ENCODE data around the gene LACTB. TPM values are rescaled to one million over a fixed set of nuclear protein-coding genes. Genes with fewer than 3 reads are reported as not detected.

LACTB gene
- total and polyA plus RNA-seq, 10 of the 15 experiments (the other 5 are each of a cell fraction or from before 2014, with no cell fraction given), result 5.0 to 35.3 (median 16.6) TPM

DNA sequence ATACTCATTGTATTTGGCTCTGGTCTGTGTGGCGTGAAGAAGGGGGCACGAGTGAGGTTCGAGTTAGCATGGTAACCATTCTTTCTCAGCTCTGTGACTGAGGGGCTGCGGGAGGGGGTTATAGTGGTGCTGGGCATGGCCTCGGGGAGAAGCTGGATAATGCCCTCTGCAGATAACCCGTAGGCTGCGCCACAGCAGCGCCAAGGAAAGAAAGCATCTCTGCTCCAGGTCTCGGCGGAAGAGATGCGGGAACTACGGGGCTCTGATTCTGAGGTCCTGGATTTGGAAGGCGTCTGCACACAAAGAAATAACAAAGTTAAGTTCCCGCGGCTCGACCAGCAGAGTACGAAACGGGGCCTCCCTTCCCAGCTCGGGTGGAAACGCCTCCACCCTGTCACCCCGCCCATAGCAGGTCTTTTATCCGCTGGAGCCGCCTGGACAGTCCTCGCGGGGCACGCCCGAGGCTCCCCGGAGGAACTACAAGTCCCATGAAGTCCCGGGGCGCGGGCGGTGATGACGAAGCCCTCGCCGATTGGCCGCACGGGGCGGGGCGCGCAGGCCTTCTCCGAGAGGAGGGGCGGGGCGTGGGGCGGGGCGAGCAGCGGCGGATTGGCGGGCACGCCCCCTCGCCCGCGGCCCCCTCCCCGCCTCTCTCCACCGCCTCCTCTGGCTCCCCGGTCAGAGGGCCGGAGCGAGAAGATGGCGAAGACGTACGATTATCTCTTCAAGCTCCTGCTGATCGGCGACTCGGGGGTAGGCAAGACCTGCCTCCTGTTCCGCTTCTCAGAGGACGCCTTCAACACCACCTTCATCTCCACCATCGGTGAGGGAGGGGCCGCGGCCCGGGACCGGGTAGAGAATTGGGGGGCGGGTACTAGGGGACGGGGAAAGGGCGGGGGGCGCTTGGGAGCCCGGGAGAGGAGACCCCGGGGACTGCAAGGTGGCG lies 67.5 kb downstream of the LACTB start, which contains the start of gene RAB8B (continued):
- TF ChIP-seq, protein P1, sequence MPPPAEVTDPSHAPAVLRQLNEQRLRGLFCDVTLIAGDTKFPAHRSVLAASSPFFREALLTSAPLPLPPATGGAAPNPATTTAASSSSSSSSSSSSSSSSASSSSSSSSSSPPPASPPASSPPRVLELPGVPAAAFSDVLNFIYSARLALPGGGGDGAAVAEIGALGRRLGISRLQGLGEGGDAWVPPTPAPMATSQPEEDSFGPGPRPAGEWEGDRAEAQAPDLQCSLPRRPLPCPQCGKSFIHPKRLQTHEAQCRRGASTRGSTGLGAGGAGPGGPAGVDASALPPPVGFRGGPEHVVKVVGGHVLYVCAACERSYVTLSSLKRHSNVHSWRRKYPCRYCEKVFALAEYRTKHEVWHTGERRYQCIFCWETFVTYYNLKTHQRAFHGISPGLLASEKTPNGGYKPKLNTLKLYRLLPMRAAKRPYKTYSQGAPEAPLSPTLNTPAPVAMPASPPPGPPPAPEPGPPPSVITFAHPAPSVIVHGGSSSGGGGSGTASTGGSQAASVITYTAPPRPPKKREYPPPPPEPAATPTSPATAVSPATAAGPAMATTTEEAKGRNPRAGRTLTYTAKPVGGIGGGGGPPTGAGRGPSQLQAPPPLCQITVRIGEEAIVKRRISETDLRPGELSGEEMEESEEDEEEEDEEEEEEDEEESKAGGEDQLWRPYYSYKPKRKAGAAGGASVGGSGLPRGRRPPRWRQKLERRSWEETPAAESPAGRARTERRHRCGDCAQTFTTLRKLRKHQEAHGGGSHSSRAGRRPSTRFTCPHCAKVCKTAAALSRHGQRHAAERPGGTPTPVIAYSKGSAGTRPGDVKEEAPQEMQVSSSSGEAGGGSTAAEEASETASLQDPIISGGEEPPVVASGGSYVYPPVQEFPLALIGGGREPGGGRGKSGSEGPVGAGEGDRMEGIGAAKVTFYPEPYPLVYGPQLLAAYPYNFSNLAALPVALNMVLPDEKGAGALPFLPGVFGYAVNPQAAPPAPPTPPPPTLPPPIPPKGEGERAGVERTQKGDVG (CRISPR knock-in tag; IDR thresholded peaks at IDR 0.05), result no peak
- TF ChIP-seq DPF2 (IDR thresholded peaks at IDR 0.05), result no peak; the same call in 1 of the 2 replicates
- TF ChIP-seq MYC (IDR thresholded peaks at IDR 0.05; ENCODE audit: insufficient read depth, insufficient read length, insufficient replicate concordance, low read length, severe bottlenecking), result no peak
- no peak for TF ChIP-seq IKZF2 (IDR thresholded peaks at IDR 0.05)
- TF ChIP-seq STAT1 (conservative IDR thresholded peaks at IDR 0.05), result no peak
- peak; percentile 84 for TF ChIP-seq IKZF1 (conservative IDR thresholded peaks at IDR 0.05)
- 0 out of 2 replicates have a peak, but pooled peaks have one; percentile 12 for TF ChIP-seq TBL1XR1 (IDR thresholded peaks at IDR 0.05; ENCODE audit: low read depth, low read length)
- no peak for TF ChIP-seq BRCA1 (IDR thresholded peaks at IDR 0.05; ENCODE audit: low read depth, low read length)
- no peak for TF ChIP-seq MTA2 (IDR thresholded peaks at IDR 0.05; ENCODE audit: low read depth)
- TF ChIP-seq SMAD1 (IDR thresholded peaks at IDR 0.05; ENCODE audit: low read depth, partially characterized antibody), result no peak
- peak; percentile 32; the same call in 1 of the 2 replicates for TF ChIP-seq NR2F1 (conservative IDR thresholded peaks at IDR 0.05)
- no peak for TF ChIP-seq FOXK2 (IDR thresholded peaks at IDR 0.05)
- TF ChIP-seq POLR2AphosphoS2 (IDR thresholded peaks at IDR 0.05; ENCODE audit: low read depth, low read length), result peak; percentile 71; the same call in 1 of the 2 replicates
- TF ChIP-seq RBBP5 (conservative IDR thresholded peaks at IDR 0.05), result no peak
- peak; percentile 65; the same call in 1 of the 2 replicates for TF ChIP-seq CHD2 (IDR thresholded peaks at IDR 0.05; ENCODE audit: borderline replicate concordance, low read depth, low read length)
- peak; percentile 98 for TF ChIP-seq CREM (IDR thresholded peaks at IDR 0.05; ENCODE audit: low read depth)
- no peak for TF ChIP-seq NR2C2 (IDR thresholded peaks at IDR 0.05; ENCODE audit: borderline replicate concordance, control insufficient read depth, insufficient read length, low read depth)
- no peak for TF ChIP-seq SUPT20H (IDR thresholded peaks at IDR 0.05; ENCODE audit: borderline replicate concordance, control insufficient read depth, low read depth, low read length)
- peak; percentile 72 for TF ChIP-seq SP1 (IDR thresholded peaks at IDR 0.05; ENCODE audit: low read depth, low read length)
- no peak; the same call in 1 of the 2 replicates for TF ChIP-seq NKRF (conservative IDR thresholded peaks at IDR 0.05)
- TF ChIP-seq POLR2AphosphoS5 (IDR thresholded peaks at IDR 0.05; ENCODE audit: low read length), result peak; percentile 82
- peak; percentile 96 for TF ChIP-seq HCFC1 (IDR thresholded peaks at IDR 0.05; ENCODE audit: low read length)
- TF ChIP-seq ZNF24 (IDR thresholded peaks at IDR 0.05), result no peak
